ENCODE results near the gene CAMK2B.

The CAMK2B gene

DNA sequence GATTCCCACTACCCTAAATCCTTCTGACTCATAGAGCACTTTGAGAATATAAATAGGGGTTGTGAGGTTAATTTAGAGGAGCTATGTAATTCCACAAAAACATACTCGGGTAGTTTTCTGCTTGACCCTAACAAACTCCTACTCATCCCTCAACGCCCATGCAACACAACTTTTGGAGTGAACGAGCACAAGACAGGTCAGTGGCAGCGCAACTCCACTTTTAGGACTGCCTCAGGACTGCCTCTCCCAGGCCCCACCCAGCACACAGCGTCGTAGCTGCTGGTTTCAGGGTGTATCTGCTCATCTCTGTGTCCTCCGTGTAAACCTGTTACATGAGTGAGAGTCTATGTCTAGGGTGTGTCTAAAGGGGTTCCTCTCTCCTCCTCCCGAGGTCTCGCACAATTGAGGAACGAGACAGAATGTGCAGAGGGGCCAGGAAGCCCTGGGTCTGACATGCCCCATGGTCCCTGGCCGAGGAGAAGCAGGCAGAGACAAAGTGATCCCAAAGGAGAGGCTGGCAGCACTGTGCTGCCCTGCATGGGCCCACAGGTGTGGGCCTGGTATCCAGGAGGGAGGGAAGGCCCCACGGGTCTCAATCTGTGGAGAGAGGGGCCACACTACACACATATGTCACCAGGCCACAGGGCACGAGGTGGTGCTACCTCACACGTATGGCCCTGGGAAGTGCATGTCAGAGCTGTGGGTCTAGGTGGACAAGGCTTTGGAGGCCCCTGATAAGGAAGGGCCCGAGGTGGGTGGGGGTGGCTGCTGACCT, 45.5 kb downstream of the CAMK2B start:
- H3K9me3 ChIP-seq (ENCODE audit: insufficient read depth, low read length) = no peaks in the 10 kb centered on the region
- H2AFZ ChIP-seq (ENCODE audit: low read depth, low read length, severe bottlenecking) = no peak overlapping the region
- H3K4me2 ChIP-seq (ENCODE audit: low read depth, low read length, poor library complexity, severe bottlenecking) = no peak overlapping the region
- no peaks in the 10 kb centered on the region for H3K79me2 ChIP-seq (ENCODE audit: insufficient read depth, low read length)
- H3F3A ChIP-seq (ENCODE audit: insufficient read depth) = no peaks in the 10 kb centered on the region
- TF ChIP-seq CTCF (IDR thresholded peaks at IDR 0.05; ENCODE audit: insufficient read depth, low read length, poor library complexity, severe bottlenecking) = no peak
- TF ChIP-seq EZH2phosphoT487 (conservative IDR thresholded peaks at IDR 0.05; ENCODE audit: low read length) = no peak
- H3K27me3 ChIP-seq (ENCODE audit: low read length) = no peaks in the 10 kb centered on the region
- H3K36me3 ChIP-seq (ENCODE audit: low read length) = no peaks in the 10 kb centered on the region
- no peaks in the 10 kb centered on the region for H4K20me1 ChIP-seq (ENCODE audit: low read depth, low read length)
- H3K27ac ChIP-seq (ENCODE audit: low read depth, low read length) = no peak overlapping the region
- no peaks in the 10 kb centered on the region for H3K9me2 ChIP-seq (replicated peaks; ENCODE audit: insufficient read depth, low read length)
- no peak overlapping the region for H3K9ac ChIP-seq (ENCODE audit: low read length)
- no peak overlapping the region for H3K4me3 ChIP-seq (ENCODE audit: insufficient read depth, low read length, poor library complexity, severe bottlenecking)

DNA sequence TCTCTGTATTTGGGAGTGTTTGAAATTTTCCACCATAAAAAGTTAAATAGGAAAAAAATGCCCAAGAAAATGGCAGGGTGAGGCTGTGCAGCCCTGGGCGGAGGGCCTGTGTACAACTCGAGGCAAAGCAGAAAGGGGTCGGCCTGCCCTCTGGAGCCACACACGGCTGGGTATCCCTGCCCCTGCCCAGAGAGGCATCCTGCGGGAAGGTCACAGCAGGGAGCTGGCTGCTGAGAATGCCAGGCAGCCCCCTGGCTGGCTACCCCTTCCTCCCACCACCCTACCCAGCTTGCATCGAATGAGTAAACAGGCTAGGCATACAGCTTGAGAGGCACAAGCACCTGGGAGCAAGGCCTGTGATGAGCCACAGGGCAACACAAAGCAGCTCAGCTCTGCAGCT, 46.1 kb downstream of the CAMK2B start:
- H4K20me1 ChIP-seq (ENCODE audit: low read depth, low read length) = no peaks in the 10 kb centered on the region
- no peak for TF ChIP-seq CTCF (IDR thresholded peaks at IDR 0.05; ENCODE audit: insufficient read depth, low read length, poor library complexity, severe bottlenecking)
- no peak for TF ChIP-seq EZH2phosphoT487 (conservative IDR thresholded peaks at IDR 0.05; ENCODE audit: low read length)

GRCh38 chr7:44278451-44279161, 46.8 kb downstream of the CAMK2B start:
- Histone ChIP-seq H3F3A (ENCODE audit: insufficient read depth) (no peaks in the 10 kb centered on the region), H4K20me1 (ENCODE audit: low read depth, low read length) (no peaks in the 10 kb centered on the region), H3K79me2 (ENCODE audit: insufficient read depth, low read length) (no peaks in the 10 kb centered on the region), H3K9me2 (replicated peaks; ENCODE audit: insufficient read depth, low read length) (no peaks in the 10 kb centered on the region), H2AFZ (ENCODE audit: low read depth, low read length, severe bottlenecking) (no peak overlapping the region), H3K36me3 (ENCODE audit: low read length) (no peaks in the 10 kb centered on the region), H3K9ac (ENCODE audit: low read length) (no peak overlapping the region), H3K27me3 (ENCODE audit: low read length) (no peaks in the 10 kb centered on the region), H3K4me3 (ENCODE audit: insufficient read depth, low read length, poor library complexity, severe bottlenecking) (no peak overlapping the region), H3K9me3 (ENCODE audit: insufficient read depth, low read length) (no peaks in the 10 kb centered on the region), H3K4me2 (ENCODE audit: low read depth, low read length, poor library complexity, severe bottlenecking) (no peak overlapping the region), H3K27ac (ENCODE audit: low read depth, low read length) (no peak overlapping the region)
- TF ChIP-seq CTCF (IDR thresholded peaks at IDR 0.05; ENCODE audit: insufficient read depth, low read length, poor library complexity, severe bottlenecking) (no peak), EZH2phosphoT487 (conservative IDR thresholded peaks at IDR 0.05; ENCODE audit: low read length) (no peak)

More for the DNA sequence above, 46.1 kb downstream of the CAMK2B start:
- H3K9me2 ChIP-seq (replicated peaks; ENCODE audit: insufficient read depth, low read length) = no peaks in the 10 kb centered on the region
- no peaks in the 10 kb centered on the region for H3K79me2 ChIP-seq (ENCODE audit: insufficient read depth, low read length)
- H3K9me3 ChIP-seq (ENCODE audit: insufficient read depth, low read length) = no peaks in the 10 kb centered on the region
- no peak overlapping the region for H3K4me2 ChIP-seq (ENCODE audit: low read depth, low read length, poor library complexity, severe bottlenecking)
- no peaks in the 10 kb centered on the region for H3K27me3 ChIP-seq (ENCODE audit: low read length)
- no peaks in the 10 kb centered on the region for H3K36me3 ChIP-seq (ENCODE audit: low read length)
- H3F3A ChIP-seq (ENCODE audit: insufficient read depth) = no peaks in the 10 kb centered on the region
- no peak overlapping the region for H3K27ac ChIP-seq (ENCODE audit: low read depth, low read length)
- H2AFZ ChIP-seq (ENCODE audit: low read depth, low read length, severe bottlenecking) = no peak overlapping the region
- H3K9ac ChIP-seq (ENCODE audit: low read length) = no peak overlapping the region
- H3K4me3 ChIP-seq (ENCODE audit: insufficient read depth, low read length, poor library complexity, severe bottlenecking) = no peak overlapping the region
